Sigmoid colon (tissue), 4 donors: ENCODE measurements around the gene ARRDC1.

Experiments
- CTCF ChIP-seq, 4 experiments: fragments of 450-650 bp in 3 of 4; fragments of 200-600 bp in 1 of 4; IDR thresholded peaks; one replicate each; pipeline ENCODE4 v1.5.1; 2016 to 2019; ENCODE audit warnings: antibody characterized with exemption in 4 of 4, mild to moderate bottlenecking in 3 of 4, moderate library complexity in 2 of 4
- POLR2A ChIP-seq, 2 donors: fragments of 450-650 bp; IDR thresholded peaks; one replicate each; pipeline ENCODE4 v1.6.1; 2016; ENCODE audit warnings: antibody characterized with exemption in 2 of 2, mild to moderate bottlenecking in 2 of 2, moderate library complexity in 2 of 2
- POLR2AphosphoS5 ChIP-seq, 4 donors: sonication (generic); formaldehyde crosslinking; IDR thresholded peaks; one replicate each; pipeline ENCODE4 v1.6.1; 2017; ENCODE audit warnings: antibody characterized with exemption in 4 of 4

DNA sequence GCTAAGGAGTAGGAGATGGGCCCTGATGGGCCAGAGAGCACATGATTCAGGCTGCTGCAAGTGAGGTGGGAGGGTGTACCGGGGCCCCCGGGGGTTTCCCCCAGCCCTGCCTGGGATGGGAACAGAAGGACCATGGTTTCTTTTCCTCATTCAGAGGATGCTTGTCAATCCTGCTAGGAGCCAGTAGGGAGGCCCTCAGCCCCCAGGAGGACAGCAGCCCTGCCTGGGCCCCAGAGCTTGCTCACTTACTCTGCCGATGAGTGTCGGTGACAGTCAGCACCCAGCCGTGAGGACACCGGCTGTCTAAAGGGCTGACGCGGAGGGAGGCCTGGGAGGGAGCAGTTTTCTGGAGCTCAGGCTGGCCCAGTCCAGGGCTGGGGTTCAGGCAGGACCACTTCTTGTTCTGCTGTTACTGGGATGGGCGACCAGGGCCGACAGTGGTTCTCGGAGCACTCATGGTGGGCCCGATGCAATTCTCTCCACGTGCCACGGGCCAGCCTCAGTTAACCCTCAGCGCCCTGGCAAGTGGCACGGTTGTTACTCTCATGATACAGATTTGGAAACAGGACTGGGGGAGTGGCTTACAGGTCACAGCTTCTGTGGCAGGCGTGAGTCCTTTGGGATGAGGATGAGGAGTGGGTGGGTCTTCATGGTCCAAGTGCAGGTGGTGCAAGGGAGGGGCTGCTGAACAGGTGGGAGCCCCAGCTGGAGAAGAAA, 1.8 kb downstream of the ARRDC1 start:
- TF ChIP-seq POLR2A (IDR thresholded peaks at IDR 0.05) = no peak
- no peak for TF ChIP-seq CTCF (IDR thresholded peaks at IDR 0.05)
- TF ChIP-seq POLR2AphosphoS5 (IDR thresholded peaks at IDR 0.05) = no peak
